AG09309 (cell line): ENCODE results near the gene EIPR1.

Source experiments
- DNase-seq: peaks from one replicate; pipeline ENCODE4 v3.0.0-alpha.2; 2010; ENCODE audit warnings: low read depth
- H3K4me3 ChIP-seq: 2 replicates; pipeline ENCODE4 v1.5.1; 2011; ENCODE audit warnings: mild to moderate bottlenecking, low read depth, low read length, moderate library complexity; ENCODE audit not compliant: control insufficient read depth
- TF ChIP-seq, protein P1 (sequence below): IDR thresholded peaks from 2 replicates; pipeline ENCODE4 v1.5.1; 2011; ENCODE audit warnings: mild to moderate bottlenecking, low read depth, low read length, inconsistent platforms; ENCODE audit not compliant: insufficient read depth, control insufficient read depth; ENCODE audit errors: missing control alignments

The EIPR1 gene

DNA sequence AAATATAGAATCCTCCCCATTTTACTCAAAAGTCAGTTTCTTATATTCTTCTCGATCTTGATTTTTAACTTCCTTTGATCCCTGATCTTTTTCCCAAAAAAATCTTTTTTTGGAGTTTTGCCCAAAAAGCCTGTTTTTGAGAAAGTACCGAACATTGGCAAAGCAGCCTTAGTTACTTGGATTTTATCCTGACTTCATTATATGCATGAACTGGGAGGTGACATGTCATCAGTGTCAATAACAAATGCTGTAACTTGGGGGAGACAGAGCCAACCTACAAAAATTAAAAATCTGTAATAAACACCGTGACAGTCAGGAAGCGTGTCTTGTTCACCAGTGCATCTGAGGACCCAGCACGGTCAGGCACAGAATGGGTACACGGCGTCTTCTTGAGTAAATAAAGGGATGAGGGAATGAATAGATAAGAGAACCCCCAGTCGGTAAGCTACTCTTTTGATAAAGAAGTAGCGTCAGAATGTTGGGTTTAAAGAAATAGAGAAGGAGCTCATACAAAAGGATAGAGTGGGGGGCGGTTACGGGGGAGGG lies 26.8 kb upstream of the EIPR1 start:
- TF ChIP-seq, protein P1, sequence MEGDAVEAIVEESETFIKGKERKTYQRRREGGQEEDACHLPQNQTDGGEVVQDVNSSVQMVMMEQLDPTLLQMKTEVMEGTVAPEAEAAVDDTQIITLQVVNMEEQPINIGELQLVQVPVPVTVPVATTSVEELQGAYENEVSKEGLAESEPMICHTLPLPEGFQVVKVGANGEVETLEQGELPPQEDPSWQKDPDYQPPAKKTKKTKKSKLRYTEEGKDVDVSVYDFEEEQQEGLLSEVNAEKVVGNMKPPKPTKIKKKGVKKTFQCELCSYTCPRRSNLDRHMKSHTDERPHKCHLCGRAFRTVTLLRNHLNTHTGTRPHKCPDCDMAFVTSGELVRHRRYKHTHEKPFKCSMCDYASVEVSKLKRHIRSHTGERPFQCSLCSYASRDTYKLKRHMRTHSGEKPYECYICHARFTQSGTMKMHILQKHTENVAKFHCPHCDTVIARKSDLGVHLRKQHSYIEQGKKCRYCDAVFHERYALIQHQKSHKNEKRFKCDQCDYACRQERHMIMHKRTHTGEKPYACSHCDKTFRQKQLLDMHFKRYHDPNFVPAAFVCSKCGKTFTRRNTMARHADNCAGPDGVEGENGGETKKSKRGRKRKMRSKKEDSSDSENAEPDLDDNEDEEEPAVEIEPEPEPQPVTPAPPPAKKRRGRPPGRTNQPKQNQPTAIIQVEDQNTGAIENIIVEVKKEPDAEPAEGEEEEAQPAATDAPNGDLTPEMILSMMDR: no peak
- H3K4me3 ChIP-seq: no peak overlapping the region
- no peak for DNase-seq

DNA sequence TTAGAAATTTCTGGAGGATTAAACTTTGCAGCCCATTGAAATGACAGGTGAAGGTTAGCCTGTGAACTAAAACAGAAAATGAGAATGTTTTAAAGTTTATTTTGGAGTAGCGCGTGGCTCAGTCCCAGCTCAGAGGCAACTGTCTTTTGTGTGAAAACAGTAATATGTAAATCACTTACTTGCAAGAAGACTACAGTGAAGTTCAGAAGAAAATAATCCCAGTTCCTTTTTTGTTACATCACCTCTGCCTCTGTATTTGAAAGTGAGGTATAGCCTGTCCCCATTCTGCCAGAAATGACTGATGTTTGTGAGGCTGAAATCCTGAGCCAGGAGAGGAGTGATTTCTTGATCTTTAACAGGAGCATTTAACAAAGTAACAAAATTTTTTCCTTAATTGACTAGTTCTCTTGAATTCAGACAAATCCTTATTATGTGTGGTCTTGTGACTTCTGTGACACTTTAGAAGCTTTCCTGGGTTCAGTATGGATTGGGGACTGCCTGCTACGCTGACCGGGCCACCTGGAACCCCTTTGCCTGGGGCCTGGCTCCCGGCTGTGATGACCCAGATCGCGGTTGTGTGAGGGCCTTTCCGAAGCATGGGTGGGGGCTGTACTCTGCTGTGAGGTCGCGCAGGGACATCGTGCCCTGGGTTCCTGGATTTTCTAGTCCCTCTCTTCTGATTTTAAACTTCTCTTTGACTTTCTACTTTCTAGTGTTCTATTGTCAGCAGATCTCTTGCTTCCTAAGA lies 26.1 kb upstream of the EIPR1 start:
- TF ChIP-seq, protein P1: no peak
- no peak for DNase-seq
- no peak overlapping the region for H3K4me3 ChIP-seq

DNA sequence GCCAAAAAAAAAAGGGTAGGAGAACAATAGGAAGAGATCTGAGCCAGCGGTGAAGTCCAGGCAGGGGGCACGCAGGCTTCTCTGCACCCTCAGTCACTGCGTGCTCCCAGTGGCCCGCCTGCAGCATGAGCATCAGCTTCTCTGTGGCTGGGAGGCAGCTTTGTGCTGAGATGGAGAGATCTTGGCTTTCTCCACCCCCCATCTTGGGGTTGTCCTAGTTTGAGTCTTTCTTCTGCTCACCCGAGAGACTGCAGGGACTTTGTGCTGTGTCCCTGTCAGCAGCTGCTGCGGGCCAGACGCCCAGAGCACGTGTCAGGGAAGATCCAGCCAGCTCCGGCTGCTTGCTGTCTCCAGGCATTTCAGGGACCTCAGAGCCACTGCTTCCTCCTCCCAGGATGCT lies 22.2 kb upstream of the EIPR1 start:
- TF ChIP-seq, protein P1: no peak
- DNase-seq: no peak
- H3K4me3 ChIP-seq: no peak overlapping the region

DNA sequence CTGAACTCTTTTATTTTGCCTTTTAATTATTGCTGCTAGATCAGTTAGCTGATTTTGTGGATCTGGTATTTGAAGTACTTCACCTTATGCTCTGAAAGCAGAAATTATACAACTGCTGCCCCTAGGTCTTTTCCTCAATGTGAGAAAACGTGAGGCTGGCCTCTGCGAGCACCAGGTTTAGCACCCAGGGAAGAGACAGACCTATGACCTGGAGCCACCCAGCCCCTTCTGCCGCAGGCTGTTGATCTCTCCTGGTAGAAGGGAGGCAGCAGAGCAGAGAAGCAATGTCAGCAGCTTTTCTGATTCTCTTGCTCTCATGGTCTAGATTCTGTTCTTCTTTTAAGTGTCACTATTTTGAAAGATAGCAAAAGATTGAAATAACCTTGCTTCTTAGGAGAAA lies 21.8 kb upstream of the EIPR1 start:
- TF ChIP-seq, protein P1: no peak
- DNase-seq: no peak
- H3K4me3 ChIP-seq: no peak overlapping the region

DNA sequence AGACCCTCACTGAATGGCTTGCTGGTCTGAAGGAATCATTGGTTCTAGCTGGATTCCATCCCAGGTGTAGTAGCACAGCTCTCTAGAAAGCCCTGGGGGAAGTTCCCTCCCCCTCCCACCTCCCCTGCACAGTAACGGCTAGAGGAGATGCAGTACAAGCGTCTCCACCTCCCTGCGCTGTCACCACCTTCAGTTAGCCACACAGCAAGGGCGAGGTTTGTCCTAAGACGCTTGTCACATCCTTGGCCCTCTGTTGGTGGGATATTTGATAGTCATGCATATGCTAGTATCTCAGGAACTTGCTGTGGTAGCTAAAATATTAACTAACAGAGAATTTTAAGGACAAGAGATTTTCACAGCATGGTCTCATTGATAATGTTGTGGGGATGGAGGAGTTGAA lies 21.2 kb upstream of the EIPR1 start:
- H3K4me3 ChIP-seq: no peak overlapping the region
- no peak for DNase-seq
- TF ChIP-seq, protein P1: no peak

DNA sequence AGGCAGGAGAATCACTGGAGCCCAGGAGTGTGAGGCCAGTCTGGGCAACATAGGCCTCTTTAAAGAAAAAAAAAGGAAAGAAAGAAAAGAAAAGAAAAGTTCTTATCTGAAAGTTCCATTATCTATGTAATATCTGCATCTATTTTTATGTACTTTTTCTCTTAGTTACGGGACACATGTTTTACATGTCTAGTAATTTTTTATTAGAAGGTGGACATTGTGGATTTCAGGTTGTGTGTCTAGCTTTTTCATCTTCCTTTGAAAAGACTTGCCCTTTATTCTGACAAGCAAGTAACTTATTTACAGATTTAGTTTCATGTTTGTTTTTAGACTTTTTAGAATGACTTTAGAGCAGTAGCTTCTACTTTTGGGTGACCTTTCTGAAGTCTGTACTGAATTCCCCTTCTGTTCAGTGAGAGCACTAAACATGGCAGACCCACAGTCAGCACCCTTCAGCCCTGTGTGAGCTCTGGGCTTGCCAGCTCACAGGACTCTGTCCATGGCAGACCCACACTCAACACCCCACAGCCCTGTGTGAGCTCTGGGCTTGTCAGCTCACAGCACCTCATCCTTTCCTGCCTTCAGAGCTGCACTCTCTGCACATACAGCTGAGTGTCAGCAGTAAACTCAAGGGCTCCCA lies 19.4 kb upstream of the EIPR1 start:
- no peak overlapping the region for H3K4me3 ChIP-seq
- DNase-seq: no peak
- TF ChIP-seq, protein P1: no peak
